GM19463 (cell line): ENCODE data around the gene LARP4.
"Not testable (repeated sequence)": the region's sequence is repeated elsewhere in the genome, so short reads cannot be mapped to it uniquely, and the experiment has no call there.

Source experiments
- ATAC-seq: cut with Tn5 transposase; IDR thresholded peaks from one replicate; pipeline ENCODE4 v1.9.1; 2021; ENCODE audit warnings: mild to moderate bottlenecking, moderate library complexity; ENCODE audit not compliant: unreplicated experiment

LARP4 gene

DNA sequence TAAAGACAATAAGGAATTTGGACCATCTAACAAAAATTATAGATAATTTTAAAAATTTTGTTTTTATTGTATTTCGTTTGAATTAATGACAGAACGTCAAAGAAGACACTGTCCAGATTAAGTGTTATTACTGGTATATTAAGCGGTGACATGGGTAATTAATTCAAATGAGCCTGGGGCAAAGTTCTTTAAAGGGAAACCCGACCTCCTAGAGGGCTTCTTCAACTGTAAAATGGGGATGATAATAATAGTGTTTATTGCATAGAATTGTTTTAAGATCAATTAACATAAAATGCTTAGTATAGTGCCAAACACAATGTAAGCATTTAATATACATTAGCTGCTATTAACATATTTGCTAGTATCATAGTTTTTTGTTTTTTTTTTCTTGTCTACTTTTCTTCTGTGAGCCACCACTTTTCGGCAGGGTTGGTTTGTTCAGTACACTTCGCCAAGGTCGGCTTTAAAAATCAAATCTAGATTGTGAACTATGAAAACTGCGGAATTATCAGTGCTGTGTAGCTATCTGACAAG is 514 bp upstream of the LARP4 start:
- no peak for ATAC-seq

DNA sequence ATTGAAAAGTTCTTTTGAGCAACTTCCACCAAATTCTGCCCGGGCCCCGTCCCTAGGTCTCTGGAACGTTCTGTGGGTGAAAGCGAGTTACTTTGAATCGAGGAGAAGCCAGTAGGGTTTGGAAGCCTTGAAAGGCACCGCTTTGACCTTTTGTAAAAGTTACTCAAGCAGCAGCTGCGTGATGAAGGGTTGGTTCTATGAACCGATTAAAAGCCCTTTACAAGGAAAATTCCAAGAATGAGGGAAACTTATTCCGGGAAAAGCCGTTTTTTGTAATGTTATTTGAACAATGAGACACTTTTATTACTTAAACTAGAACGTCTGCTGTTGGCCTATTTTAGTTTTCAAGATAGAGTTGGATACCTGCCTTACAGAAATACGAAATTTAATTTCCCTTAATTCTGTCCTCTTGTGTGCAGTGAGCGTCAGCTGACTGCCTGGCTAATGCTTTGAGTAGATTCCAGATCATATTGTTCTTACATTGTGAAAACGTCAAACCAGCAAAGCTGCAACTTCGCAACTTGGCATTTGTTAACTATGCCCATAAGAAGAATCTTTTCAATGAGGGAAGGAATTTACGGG is 906 bp downstream of the LARP4 start:
- ATAC-seq = no peak

DNA sequence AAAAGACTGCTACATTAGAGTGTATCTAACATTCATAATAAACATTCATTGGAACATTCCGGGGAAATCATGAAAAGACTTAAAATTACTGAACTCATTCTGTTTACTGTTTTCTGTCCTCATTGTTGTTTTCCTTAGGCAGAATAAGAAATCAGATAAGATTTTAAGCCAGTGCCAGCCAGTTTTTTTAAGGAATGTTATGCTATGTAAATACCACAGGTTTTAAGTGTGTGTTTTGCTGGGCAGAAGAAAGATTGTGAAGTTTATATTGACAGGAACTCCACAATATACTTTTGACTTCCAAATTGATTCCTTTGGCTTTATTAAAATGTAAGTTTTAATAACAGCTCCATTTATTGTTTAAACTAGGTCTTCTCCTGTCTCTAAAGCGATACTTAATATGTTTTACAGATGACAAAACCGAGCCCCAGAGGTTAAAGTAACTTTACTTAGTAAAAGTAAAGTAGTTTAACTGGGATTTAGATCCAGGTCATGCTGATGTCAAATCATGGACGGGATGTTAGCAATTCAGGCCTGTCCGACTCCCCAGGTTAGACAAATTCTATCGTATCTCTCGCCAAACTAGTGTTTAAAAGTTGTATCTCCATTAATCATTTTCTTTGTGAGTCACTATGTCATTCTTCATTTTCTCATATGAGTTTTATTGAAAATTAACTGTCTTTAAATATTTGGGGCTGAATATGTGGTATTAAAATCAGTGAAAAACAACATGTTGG is 1.7 kb downstream of the LARP4 start:
- ATAC-seq = no peak

DNA sequence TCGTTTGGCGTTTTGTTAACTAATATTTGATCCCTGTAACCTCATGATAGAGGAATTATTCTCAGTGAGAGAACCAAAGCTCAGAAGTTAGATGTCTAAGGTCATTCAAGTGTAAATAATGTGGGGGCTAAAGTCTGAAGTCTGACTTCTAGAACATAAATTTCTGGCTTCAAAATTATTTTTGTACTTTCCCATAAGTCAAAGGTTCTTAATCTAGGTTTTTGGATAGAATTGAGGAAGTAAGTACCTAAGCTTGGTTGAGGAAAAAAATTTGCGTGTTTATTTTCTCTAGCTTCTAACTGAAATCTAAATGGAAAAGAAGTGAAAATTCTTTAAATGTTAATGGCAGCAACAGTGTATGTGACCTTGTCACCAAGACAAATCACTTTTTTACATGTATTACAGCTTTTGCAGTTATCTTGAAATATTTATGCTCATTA is 2.3 kb downstream of the LARP4 start:
- no peak for ATAC-seq

DNA sequence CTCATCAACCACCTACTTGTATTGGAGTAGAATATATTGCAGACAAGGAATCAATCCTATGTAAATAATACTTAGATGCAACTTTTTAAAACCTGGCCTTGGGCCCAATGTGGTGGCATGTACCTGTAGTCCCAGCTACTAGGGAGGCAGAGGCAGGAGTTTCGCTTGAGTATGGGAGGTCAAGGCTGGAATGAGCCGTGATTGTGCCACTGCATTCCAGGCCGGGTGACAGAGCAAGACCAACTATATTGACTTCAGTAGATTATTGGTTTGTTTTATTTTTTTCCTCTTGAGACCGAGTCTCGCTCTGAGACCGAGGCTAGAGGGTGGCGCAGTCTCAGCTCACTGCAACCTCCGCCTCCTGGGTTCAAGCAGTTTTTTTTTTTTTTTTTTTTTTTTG is 3.6 kb downstream of the LARP4 start:
- ATAC-seq = no peak

DNA sequence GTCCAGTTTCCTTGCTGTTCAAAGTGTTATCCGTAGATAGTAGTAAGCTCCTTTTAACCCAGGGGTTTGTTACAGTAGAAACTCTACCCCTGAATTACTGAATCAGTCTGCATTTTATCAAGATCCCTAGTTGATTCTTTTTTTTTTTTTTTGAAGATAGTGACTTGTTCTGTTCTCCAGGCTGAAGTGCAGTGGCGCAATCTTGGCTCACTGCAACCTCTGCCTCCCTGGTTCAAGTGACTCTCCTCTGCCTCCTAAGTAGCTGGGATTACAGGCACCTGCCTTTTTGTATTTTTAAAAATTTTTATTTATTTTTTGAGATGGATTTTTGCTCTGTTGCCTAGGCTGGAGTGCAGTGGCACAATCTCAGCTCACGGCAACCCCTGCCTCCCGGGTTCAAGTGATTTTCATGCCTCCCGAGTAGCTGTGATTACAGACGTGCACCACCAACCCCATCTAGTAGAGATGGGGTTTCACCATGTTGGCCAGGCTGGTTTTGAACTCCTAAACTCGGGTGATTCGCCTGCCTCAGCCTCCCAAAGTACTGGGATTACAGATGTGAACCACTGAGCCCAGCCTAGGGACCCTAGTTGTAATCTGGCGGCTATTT is 10.5 kb downstream of the LARP4 start:
- no peak for ATAC-seq

DNA sequence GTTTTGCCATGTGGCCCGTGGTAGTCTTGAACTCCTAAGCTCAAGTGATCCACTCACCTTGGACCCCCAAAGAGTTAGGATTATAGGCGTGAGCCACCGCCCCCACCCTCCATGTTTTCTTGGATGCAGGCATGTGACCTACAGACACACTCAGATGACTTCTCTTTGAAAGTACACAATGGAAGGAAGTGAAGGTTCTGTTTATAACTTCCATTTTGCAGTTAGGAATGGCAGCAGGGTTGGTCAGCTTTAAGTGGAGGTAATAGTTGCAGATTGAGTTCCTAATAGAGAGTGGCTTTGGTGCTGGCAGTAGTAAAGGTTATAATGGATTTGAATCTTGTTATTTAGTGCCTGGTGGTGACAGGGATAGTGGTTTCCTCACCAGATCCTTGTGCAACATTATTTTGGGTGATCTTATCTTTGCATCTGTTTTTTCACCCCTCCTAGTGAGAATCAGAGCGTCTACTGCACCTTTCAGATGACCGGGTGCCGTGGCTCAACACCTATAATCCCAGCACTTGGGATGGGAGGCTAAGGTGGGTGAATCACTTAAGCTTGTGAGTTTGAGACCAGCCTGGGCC is 15.3 kb downstream of the LARP4 start:
- no peak for ATAC-seq

DNA sequence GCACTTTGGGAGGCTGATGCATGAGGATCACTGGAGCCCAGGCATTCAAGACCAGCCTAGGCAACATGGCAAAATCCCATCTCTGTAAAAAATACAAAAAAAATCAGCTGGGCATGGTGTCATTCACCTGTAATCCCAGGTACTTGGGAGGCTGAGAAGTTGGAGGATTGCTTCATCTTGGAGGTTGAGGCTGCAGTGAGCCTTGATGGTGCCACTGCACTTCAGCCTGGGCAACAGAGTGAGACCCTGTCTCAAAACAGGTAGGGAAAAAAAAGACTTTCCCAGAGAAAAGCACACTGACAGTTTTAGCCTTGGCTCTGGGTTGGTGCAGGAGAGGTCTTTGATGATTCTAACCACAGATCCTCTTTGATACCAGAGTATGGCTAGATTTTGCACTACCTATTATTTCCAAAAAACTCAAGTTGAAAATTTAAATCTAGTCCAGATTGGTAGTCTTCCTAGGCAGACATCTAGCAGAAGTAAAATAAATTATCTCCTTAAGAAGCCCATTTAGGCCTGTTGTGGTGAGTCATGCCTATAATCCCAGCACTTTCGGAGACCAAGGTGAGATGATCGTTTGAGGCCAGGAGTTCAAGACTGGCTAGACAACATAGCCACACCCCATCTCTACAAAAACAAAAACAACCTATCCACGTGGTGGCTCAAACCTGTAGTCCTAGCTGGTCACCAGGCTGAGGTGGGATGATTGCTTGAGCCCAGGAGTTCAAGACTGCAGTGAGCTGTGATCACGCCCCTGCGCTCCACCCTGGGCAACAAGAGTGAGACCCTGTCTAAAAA is 18.6 kb downstream of the LARP4 start:
- no peak for ATAC-seq

DNA sequence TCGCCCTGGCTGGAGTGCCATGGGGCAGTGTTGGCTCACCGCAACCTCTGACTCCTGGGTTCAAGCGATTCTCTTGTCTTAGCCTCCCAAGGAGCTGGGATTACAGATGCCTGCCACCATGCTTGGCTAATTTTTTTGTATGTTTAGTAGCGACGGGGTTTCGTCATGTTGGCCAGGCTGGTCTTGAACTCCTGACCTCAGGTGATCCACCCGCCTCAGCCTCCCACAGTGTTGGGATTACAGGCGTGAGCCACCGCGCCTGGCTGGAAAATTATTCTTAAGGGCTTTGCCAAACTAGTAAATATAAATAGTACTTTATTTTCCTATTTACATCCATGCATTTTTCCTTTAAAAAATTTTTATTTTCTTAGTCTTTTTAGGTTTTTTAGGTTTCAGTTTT is 22.2 kb downstream of the LARP4 start:
- not testable (repeated sequence) for ATAC-seq

DNA sequence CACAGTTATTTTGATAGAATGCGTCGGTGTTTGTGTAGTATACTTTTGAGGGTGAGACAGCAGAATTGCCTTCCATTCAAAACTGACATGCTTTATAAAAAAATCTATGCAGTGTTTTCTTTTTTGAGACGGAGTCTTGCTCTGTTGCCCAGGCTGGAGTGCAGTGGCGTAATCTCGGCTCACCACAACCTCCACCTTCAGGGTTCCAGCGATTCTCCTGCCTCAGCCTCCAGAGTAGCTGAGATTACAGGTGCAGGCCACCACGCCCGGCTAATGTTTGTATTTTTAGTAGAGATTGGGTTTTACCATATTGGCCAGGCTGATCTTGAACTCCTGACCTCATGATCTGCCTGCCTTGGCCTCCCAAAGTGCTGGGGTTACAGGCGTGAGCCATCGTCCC is 22.7 kb downstream of the LARP4 start:
- ATAC-seq = not testable (repeated sequence)

DNA sequence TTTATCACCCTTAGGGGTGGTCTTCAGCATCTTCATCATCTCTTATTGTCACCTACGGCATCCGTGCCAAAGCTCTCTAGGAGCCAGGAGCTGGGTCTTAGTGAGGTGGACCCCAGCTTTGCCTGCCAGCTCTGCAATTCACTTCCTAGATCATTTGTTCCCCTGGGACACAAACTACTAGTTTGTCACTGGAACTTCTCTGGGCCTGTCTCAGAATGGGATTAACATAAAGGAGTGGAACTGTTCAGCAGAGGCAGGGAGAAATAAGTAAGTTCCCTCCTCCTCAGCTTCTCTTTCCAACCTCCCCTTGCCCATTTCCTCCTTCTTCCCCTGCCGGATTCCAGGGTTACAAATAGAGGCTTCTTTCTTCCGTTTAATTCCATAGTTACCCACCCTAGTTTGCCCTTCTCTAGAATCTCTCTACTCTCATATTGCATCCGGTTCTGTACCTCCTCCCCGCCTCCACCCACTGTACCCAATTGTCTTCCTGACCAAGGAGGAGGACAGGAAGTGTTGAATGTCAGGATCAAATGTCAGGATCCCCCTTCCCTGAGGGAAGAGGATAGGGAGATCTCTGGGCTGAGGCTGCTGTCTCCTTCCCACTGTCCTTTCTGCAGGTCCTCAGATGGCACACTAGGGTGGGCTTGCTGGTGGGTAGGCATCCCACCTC is 25.0 kb downstream of the LARP4 start:
- no peak for ATAC-seq

DNA sequence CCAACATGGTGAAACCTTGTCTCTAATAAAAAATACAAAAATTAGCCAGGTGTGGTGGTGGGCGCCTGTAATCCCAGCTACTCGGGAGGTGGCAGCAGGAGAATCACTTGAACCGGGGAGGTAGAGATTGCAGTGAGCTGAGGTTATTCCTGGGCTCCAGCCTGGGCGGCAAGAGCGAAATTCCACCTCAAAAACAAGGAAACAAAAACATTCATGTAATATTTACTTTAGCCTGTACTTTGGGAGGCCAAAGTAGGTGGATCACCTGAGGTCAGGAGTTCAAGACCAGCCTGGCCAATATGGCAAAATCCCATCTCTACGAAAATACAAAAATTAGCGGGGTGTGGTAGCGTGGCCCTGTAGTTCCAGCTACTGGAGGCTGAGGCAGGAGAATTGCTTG is 31.0 kb downstream of the LARP4 start:
- ATAC-seq = not testable (repeated sequence)

DNA sequence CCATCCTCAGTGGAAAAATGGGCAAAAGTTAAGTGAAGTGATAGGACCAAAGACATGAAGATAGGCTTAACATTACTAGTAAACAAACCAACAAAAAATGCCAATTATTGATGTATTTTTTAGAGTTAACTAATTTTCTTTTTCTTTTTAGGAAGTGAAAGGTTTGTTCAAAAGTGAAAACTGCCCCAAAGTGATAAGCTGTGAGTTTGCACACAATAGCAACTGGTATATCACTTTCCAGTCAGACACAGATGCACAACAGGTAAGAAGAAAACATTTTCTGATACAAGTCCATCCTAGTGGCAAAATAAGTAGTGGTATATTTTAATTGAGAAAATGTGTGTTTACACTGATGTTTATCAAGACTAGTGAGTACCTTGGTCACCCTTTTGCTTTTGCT is 39.6 kb downstream of the LARP4 start:
- no peak for ATAC-seq

DNA sequence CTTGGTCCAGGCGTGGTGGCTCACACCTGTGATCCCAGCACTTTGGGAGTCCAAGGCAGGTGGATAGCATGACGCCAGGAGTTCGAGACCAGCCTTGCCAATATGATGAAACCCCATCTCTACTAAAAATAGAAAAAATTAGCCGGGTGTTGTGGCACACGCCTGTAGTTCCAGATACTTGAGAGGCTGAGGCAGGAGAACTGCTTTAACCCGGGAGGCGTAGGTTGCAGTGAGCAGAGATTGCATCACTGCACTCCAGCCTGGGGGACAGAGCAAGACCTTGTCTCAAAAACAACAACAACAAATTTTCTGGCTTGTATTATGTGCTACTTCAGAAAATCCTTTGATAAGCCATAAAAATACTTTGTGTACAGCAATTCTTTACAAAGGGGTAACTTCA is 41.1 kb downstream of the LARP4 start:
- ATAC-seq = no peak

DNA sequence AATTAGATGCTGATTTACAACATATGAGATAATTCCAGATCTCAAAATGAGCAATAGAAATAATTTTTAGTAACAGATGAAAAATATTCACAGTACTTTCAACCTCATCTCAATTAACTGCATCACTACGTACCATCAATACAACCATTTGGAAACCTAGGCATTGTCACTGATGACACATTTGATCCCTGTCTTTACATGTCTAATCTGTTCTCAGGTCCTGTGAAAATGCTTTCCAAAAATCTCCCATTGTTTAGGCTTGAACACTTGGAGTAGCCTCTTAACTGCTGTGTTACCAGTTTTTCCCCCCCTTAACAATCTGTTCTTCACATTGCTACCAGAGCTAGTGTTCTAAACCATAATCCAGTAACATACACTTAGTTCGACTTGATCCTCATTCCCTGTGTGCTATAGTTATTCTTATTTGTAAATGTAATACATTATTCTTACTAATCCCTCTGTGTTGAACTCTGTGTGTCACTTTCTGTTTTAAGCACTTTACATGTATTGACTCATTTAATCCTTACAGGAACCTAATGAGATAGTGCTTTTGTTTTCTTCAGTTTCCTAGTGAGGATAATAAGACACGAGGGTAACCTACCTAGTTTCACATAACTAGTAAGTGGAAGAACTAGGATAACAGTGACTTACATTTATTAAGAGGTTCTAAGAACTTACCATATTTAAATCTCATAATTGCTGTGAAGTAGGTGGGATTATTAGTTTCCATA is 41.7 kb downstream of the LARP4 start:
- ATAC-seq = no peak

DNA sequence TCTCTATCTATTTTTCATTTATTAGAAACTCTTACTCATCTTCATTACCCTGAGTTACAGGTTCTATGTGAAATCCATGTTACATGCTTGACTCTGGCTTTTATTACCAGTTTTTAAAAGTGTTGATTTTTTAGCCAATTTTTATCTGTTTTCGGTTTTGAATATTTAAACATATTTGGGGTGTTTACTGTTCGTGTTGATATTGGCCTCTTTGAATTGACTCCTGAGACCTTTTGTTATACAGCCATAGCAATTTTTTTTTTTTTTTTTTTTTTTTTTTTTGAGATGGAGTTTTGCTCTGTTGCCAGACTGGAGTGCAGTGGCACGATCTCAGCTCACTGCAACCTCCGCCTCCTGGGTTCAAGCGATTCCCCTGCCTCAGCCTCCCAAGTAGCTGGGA is 49.0 kb downstream of the LARP4 start:
- ATAC-seq = not testable (repeated sequence)

DNA sequence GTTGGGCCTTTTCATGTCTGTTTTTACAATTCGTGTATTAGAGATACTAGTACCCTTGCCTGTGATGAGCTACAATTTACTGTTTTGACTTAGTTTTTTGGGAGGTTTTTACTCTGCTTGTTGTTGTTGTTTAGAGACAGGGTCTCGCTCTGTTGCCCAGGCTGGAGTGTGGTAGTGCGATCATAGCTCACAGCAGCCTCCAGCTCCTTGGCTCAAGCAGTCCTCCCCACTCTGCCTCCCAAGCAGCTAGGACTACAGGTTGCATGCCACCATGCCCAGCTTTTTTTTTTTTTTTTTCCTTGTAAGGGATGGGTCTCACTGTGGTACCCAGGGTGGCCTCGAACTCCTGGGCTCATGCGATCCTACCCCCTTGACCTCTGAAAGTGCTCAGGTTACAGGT is 52.1 kb downstream of the LARP4 start:
- no peak for ATAC-seq

DNA sequence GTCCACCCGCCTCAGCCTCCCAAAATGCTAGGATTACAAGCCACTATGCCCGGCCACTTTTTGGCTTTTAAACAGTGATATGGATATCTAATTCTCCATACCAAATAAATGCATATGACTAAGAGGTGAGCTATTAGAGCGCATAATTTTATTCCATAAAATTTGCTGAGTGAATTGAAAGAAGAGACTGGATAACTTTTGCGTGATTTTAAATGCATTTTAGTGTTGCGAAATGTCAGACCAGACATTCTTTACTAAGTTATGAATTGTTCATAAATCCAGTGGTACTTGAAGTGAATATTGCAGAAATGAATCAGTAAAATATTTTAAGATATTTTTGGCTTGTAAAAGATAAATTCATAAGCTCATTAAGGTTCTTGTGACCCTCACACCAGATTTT is 53.2 kb downstream of the LARP4 start:
- ATAC-seq = no peak

DNA sequence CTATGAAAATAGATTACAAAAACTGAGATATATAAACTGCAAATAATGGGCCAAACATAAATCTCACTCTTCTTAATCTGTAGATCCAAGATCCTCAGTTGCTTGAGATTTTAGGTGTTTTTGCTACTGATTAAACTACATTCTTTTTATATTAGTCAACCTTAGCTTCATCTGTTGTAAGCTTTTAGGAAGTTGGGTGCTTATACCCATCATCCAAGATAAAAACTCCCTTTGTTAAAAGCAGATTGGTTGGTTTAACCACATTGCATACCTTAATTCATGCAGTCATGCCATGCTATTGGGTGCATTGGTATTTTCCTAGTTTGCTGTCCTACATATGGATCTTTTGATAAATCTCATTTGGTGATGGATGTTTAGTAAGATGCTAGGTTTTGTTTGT is 57.9 kb downstream of the LARP4 start:
- ATAC-seq = no peak

DNA sequence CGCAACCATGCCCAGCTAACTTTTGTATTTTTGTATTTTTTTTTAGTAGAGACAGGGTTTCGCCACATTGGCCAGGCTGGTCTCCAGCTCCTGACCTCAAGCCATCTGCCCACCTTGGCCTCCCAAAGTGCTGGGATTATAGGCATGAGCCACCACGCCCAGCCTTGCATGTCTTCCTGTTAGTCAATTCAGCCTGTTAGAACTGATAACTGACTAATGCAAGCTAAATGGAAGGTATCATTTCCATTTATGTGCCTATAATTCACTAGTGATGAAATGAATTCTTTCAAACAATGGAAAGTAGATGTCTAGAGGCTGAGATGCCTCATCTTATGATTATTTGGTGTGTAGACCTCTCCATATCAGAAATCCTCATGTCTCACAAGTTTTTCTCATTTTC is 66.8 kb downstream of the LARP4 start:
- ATAC-seq = no peak
